ENCODE data around the gene KATNAL1.

DNA sequence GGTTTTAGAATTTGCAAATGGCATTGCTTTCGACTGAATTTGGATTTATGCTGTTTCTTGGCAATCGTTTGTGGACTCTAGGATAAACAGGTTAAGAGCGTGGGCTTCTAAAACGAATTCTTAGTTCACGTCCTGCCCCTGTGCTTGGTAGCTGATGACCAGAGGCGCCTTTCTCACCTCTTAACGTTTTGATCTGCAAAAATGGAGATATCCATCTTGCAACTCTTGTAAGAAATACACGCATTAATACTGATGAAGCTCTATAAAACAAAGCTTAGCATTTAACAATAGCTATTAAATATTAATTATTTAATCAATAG, 580 bp upstream of the KATNAL1 start:
- TF ChIP-seq, protein P1, sequence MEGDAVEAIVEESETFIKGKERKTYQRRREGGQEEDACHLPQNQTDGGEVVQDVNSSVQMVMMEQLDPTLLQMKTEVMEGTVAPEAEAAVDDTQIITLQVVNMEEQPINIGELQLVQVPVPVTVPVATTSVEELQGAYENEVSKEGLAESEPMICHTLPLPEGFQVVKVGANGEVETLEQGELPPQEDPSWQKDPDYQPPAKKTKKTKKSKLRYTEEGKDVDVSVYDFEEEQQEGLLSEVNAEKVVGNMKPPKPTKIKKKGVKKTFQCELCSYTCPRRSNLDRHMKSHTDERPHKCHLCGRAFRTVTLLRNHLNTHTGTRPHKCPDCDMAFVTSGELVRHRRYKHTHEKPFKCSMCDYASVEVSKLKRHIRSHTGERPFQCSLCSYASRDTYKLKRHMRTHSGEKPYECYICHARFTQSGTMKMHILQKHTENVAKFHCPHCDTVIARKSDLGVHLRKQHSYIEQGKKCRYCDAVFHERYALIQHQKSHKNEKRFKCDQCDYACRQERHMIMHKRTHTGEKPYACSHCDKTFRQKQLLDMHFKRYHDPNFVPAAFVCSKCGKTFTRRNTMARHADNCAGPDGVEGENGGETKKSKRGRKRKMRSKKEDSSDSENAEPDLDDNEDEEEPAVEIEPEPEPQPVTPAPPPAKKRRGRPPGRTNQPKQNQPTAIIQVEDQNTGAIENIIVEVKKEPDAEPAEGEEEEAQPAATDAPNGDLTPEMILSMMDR (IDR thresholded peaks at IDR 0.05; ENCODE audit: poor library complexity), result no peak
- TF ChIP-seq EZH2 (IDR thresholded peaks at IDR 0.05; ENCODE audit: borderline replicate concordance), result no peak
- no peak for TF ChIP-seq EZH2phosphoT487 (IDR thresholded peaks at IDR 0.05; ENCODE audit: low read depth, severe bottlenecking, unreplicated experiment)
